ELF-1 (cell line): ENCODE measurements around the gene NDUFA12.

Experiments
- DNase-seq: peaks from one replicate; pipeline ENCODE4 v3.0.0-alpha.2; 2016; ENCODE audit warnings: low read depth, low spot score

NDUFA12 gene

GRCh38 chr12:94980577-94980976 is 22.9 kb downstream of the NDUFA12 start:
- no peak for DNase-seq

DNA sequence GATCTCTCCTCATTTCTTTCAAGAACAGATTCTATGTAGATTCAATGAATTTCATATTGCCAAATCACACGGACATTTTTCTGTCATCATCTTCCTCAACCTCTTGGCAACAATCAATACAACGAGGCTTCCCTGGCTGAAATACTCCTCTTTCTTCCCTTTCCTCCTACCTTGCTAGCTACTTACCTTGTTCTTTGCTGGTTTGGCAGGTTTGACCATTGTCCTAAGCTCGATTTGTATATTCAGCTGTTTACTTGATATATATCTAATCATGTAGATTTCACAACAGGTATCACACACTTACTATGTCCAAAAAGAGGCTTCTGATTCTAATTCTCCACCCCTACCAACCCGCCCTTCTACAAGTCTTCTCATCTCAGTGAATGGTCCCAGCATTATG is 23.6 kb downstream of the NDUFA12 start:
- DNase-seq: no peak

- DNase-seq: no peak
These were observed 25.6 kb downstream of the NDUFA12 start for GRCh38 chr12:94977766-94978468.

- DNase-seq: peak; percentile 36
These were observed 30.3 kb downstream of the NDUFA12 start for GRCh38 chr12:94973221-94973620.

DNA sequence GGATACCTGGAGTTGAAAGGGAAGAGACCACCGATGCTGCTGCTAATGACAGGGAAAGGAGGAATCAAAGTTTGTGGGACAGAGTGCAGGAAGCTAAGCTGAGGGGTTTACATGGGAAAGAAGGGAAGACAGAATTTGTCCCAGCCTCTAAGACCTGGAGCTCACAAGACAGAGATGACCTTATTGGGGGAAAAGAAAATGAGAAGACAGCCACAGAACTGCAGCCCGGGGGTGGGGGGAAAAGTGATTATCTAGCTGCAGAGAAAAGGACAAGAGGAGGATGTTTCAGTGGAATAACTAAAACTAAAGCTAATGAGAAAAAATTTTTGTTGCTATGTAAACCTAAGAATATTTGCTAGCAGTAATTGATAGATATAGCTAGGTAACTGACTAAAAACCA is 30.7 kb downstream of the NDUFA12 start:
- DNase-seq: no peak

- DNase-seq: no peak
These were observed 31.6 kb downstream of the NDUFA12 start for GRCh38 chr12:94971923-94972322.

- peak; percentile 16 for DNase-seq
These were observed 32.9 kb downstream of the NDUFA12 start for GRCh38 chr12:94970560-94970959.

- no peak for DNase-seq
These were observed 34.1 kb downstream of the NDUFA12 start for GRCh38 chr12:94969424-94969823.

DNA sequence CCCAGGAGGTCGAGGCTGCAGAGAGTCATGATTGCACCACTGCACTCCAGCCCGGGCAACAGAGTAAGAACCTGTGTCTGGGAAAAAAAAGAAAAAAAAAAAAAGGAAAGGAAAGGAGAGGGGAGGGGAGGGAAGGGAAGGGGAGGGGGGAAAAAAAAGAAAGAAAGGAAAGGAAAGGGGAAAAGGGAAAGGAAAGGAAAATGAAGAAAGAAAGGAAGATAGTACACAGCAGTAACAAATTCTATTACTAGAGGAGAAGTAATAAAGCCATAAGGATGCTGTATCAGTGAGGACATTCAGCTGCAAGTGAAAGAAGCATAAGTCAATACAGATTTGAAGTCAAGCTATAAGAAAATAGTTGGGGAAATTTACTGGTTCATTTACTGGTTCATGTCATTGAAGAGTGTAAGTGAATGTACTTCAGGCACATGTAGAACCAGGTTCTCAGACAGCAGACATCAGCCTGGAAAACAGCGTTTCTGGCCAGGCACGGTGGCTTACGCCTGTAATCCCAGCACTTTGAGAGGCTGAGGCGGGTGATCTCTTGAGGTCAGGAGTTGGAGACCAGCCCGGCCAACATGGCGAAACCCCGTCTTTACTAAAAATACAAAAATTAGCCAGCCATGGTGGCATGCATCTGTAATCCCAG is 37.4 kb downstream of the NDUFA12 start:
- no peak for DNase-seq

DNA sequence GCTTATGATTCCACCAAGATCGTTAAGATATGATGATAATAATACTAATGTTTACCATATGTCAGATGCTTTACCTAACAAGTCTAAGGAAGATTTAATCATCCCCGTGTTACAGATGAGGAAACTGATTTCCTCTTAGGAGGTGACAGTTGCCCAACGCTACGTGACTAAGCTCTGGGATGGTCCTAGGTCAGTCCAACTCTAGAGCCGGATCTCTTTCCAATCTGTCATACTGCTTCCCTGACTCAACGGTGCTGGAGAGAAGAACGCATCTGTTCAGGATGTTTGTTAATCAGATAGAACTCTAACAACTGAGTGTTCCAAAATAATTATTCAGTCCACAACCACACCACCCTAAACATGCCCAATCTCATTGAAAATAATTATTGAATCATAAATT is 39.8 kb downstream of the NDUFA12 start:
- DNase-seq: no peak

GRCh38 chr12:94962670-94963069 is 40.8 kb downstream of the NDUFA12 start:
- no peak for DNase-seq

DNA sequence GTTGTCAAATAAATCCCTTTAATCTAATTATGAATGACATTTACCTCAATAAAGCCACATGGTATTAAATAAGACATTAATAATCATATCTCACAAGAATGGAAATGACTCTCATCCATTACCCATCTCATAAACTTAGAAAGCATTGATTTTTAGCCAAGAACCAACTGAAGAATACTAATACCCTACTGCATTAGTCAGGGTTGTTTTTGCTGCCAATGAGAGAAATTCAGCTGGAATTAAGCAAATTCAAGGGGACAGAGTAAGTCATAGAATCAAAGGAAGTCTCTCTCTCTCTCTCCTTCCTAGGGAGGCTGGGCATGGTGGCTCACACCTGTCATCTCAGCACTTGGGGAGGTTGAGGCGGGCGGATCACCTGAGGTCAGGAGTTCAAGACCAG is 41.6 kb downstream of the NDUFA12 start:
- DNase-seq: no peak

GRCh38 chr12:94961256-94961824 is 42.2 kb downstream of the NDUFA12 start:
- no peak for DNase-seq

- DNase-seq: no peak
These were observed 46.5 kb downstream of the NDUFA12 start for GRCh38 chr12:94957006-94957405.

DNA sequence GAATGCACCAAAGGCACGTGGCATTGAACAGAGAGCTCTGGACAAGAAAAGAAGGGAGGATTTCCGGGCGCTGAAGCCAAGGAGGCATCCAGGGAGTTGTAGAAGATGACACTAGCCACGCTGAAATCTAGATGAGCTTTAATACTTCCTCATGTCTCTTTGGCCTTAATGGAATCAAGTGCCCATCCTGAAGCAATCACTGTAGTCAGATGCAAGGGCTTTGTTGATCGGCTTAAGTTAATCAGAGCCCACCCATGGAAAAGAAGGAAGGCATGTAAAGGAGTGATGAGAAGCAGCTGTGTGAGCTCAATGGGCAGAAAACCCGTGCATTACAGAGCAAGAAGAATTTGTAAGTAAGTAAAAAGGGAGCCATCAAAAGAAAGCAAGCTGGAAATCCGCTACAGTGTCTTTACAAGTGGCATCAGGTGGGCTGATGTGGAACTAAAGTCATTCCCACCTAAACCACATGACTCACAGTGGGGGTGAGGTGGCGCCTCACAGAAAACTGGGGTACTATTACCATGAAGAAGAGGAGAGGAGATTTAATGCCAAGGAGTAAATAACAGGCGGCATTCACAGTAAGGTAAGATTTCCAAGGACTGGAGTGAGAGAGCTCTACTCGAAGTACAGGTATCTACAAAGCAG is 48.4 kb downstream of the NDUFA12 start:
- DNase-seq: no peak

GRCh38 chr12:94954029-94954685 is 49.3 kb downstream of the NDUFA12 start:
- peak; percentile 14 for DNase-seq

DNA sequence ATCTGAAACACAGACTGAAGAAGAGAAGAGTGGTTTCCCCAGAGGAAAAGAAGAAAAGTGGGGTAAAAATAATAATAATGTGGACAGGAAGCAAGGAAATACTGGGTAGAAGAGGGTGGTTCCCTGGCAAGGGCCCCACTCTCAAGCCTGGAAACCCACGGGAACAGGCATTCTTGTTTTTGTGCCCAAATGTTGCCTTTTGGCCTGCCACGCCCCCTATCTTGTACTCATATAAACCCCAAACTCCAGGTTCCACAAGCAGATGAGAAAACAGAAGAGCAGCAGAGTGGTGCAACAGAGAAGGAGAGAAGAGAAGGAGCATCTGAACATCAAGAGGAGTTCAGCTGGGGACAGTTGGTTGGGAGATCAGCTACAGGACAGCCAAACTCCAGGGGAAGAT is 51.2 kb downstream of the NDUFA12 start:
- no peak for DNase-seq

DNA sequence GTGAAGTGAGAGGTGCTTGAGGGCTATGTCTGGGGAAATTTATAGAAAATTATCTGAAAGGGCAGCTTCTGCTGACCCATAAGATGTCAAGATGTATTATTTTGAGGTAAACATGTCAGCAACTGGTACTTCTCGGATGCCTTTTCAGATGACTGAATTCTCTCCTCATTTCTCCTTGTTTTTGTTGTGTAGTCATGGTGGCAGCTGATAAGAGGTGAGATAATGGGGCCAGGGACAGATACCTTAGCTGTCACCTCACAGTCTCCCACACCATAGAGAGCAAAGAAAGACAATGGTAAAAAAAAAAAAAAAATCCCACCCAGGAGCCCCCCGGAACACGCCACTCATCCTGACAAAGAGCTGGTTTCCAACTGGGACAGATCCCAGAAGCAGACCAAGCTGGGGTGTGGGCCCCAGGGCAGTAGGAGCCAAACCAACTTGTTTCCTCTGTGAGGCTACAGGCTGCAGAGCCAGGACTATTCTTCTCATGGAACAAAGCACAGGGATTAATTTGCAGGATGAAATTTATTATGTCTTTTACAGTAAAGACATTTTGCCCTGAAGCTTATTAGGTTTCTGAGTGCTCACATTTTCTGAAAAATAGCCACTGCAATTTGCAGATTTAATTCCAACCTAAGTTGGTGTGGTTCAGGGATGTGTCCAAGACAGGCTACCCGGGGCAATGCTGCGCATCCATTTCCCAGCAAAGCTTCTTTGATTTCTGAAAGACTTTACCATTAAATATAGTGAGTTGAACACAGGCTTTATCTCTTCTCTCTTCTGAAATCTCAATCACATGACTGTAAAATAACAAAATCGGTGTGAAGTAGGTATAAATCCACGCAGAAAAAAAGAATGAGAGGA is 52.2 kb downstream of the NDUFA12 start:
- peak; percentile 46 for DNase-seq

DNA sequence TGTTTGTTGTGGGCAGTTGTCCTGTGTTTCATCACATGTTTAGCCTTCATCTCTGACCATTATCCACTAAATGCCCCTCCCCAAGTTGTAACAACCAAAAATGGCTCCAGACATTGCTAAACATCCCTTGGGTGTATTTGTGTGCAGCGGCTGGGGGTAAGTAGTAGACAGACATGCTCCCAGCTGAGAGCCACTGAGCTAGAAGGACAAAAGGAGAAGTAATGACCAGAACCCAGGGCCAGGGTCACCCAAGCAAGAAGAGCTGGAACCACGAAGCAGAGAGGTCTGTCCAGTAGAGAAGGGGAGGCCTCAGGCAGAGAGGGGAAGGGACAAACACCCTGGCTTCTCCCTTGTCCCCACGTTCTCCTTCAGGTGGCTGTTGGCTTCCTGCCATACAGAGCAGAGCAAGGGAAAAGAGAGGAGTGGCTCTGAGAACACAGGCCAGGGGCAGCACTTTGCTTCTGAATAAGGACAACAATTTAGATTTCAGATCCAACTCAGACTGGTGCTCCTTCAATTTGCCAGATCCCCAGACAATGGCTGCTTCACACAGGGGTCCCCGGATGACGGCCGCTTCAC is 55.2 kb downstream of the NDUFA12 start:
- DNase-seq: no peak

DNA sequence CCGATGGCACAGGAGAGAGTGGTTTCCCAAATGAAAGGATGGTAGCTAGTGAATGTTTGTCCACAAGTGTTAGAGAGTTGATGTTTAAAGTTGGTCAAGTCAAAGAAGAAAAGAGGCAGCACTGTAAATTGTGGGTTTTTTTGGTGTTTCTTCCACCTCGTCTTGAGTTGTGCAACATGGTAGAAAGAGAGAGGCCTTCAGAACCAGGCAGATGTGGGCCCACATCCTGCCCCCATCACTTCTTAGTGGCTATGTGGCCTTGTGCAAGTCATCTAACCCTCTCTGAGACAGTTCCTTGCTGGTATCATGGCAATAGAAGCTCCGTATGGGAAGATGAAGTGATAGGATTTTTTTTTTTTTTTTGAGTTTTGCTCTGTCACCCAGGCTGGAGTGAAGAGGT is 60.8 kb downstream of the NDUFA12 start:
- DNase-seq: no peak

DNA sequence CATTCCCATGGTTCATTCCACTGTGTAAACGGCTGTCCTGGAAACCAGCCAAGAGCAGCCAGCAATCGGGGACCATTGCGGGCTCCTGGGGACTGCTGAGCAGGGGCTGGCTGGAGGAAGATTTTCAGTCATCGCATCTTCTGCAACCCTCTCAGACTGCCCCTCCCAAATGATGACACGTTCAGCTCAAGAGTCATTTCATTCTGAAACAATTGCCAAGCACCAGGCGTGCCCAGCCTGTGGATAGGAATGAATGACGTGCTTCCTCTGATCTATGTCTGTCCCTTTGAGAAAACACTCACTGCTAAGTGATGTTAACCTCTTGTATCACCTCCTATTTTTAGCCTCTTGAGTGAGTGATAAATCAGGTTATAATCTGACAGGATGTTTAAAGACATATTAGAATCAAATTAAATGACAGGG is 62.0 kb downstream of the NDUFA12 start:
- DNase-seq: no peak
